Measurements from ENCODE around the gene SRSF1.
A peak's percentile ranks its signal among the peaks of the same experiment; 100 is the strongest.
"Not testable (repeated sequence)": the region's sequence is repeated elsewhere in the genome, so short reads cannot be mapped to it uniquely, and the experiment has no call there.

SRSF1 gene
- total RNA-seq: 47.7 to 107 (median 70.4) reads per million in 4 donors

DNA sequence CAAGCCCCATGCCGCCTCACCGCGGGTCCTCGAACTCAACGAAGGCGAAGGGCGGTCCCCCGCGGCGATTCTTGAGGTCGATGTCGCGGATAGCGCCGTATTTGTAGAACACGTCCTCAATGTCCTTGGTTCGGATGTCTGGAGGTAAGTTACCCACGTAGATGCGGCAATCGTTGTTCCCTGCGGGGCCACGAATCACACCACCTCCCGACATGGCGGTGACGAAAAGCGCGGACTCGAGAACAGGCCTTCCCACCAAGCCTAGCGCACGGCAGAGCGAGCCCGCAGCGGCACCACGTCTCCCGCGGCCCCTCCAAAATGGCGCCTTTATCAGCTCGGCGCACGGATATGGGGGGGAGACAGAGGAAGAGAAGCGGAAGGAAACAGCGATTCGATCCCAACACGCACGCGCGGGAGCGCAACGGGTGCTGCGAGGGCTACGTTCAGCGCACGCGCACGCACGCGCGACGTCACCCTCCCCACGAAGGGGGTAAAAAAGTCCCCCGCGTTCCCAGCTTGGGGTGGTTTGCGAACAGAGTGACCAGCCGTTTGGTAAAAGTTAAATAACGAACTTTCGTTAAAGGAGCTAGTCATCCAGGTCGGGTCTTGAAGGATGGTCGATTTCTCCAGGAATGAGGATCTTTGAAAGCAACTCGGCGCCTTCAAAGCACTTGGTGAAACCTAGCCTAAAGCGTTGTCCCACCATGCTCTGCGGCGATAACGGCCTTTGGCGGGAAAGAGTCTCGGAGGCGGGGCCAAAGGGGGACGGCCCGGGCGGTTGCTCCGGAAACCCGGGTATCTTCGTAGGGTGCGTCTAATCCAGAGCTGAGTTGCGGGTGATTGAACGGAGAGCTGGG, at the start of gene SRSF1:
SRSF1 (minus strand) TSS at position 323 of the 857 bp plus-strand sequence; CDS start at position 214, 109 bp downstream.
- DNase-seq: peak; percentile 95 to 99 (median 97)

GRCh38 chr17:58056476-58056875, 49.4 kb upstream of the SRSF1 start:
- no peak for DNase-seq

GRCh38 chr17:58054641-58055040, 47.6 kb upstream of the SRSF1 start:
- no peak for DNase-seq

GRCh38 chr17:58052945-58053715, 46.1 kb upstream of the SRSF1 start:
- DNase-seq: no peak

- no peak for DNase-seq
Measured at GRCh38 chr17:58052407-58052806, 45.4 kb upstream of the SRSF1 start.

GRCh38 chr17:58051468-58051867, 44.4 kb upstream of the SRSF1 start:
- DNase-seq: no peak

GRCh38 chr17:58050966-58051365, 43.9 kb upstream of the SRSF1 start:
- no peak for DNase-seq

GRCh38 chr17:58049533-58049932, 42.5 kb upstream of the SRSF1 start:
- no peak for DNase-seq

DNA sequence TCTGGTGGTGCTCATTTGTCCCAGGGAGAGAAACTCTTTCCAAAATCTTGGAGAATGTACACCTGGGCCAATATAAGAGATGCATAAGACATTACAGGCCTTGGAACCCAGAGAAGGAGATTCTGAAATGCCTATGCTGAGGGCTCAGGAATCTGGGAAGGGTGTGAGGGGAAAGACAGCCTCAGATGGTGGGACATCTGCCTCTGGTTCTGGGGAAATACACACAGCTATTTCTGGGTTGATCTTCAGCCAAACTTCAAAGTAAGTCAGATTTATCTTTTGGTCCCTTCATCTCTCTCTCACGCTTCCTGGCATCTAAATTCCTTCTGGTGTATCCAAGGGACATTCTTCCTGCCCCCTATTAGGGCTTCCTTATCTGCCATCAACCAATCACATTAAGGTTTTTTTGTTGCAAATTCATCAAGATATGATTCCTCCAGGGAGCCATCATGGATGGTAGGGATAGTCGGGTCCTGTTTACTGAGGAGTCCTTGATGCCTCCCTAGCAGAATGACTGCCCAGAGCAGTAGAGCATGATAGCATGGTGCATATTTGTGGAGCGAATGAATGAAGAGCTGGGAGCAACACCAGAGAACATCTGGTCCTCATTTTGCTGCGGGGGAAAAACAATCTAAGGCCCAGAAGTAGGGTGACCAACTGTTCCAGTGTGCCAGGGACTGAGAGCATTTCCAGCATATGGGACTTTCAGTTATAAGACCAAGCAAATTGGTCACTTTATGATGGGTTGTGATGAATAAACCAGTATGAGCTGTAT, 40.5 kb upstream of the SRSF1 start:
- DNase-seq: no peak

GRCh38 chr17:58046239-58047094, 39.4 kb upstream of the SRSF1 start:
- no peak for DNase-seq

DNA sequence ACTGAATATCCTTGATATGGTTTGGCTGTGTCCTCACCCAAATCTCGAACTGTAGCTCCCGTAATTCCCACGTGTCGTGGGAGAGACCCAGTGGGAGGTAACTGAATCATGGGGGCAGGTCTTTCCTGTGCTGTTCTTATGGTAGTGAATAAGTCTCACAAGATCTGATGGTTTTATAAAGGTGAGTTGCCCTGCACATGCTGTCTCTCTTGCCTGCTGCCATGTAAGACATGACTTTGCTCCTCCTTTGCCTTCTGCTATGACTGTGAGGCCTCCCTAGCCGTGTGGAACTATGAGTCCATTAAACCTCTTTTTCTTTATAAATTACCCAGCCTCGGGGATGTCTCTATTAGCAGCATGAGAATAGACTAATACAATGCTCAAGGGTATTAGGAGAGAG, 37.2 kb upstream of the SRSF1 start:
- not testable (repeated sequence) for DNase-seq

- no peak for DNase-seq
Measured at GRCh38 chr17:58043221-58044181, 36.5 kb upstream of the SRSF1 start.

DNA sequence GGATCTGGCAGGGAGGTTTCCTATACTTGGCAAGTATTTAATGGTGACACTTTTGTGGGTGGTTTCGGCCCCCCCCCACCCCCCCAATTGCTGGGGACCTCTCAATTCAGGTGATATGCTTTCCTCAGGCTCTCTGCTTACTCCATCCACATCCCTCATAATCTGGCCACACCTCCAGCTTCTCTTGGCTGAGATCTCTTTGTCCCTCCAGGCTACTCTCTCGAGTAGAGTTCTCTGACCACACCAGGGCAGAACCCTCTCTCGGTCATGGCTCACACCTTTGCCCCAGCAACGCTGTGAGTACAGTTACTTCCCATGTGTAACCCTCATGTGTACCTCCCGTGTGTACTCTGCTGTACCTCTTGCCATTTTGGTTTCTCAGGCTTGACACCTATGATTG, 34.1 kb upstream of the SRSF1 start:
- DNase-seq: no peak

GRCh38 chr17:58040386-58040785, 33.3 kb upstream of the SRSF1 start:
- DNase-seq: no peak

DNA sequence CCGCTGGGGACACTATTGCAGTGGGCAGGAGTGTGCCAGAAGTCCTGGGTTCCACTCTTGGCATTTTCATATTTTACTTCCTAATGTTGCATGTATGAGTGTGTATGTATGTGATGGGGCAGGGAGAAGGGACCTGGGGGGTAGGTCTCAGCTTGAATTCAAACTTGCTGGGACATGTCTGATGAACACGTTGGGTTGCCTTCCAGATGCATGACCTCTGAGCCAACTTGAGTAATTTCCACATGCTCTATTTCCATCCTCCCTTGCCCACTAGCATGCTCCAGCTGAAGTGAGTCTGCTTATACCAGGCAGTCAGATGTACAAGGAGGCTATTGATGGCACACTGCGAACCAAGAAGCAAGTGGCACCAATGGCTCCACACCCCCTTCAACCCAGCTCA, 32.9 kb upstream of the SRSF1 start:
- no peak for DNase-seq

DNA sequence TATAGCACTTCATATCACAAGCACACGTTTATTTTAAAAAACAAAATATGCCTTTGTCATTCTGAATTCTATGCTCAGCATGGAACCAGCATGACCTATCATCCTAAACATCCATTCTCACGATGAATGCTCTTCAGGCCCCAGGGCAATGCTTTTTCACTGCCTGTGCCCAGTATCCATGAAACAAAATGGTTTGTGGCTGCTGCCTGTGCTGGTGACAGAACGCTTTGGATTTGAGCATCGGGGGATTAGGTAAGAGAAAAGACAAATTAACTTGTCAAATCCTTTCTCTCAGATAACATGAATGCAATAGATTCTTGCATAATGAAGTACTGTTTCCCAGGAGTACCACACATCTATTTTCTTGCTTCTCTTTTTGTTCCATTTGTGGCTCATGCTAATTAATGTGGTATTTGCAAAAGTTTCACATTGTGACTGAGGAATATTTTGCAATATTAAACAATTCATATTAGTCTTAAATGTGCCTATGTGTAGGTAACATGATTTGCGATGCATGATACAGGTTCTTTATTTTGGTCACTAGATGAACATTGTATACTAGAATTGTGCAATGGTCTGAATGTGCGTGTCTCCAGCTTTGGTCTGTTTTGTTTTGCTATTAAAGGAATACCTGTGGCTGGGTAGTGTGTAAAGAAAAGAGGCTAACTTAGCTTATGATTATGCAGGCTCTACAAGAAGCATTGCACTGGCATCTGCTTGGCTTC, 25.8 kb upstream of the SRSF1 start:
- no peak for DNase-seq

GRCh38 chr17:58028578-58028977, 21.5 kb upstream of the SRSF1 start:
- DNase-seq: no peak

- no peak for DNase-seq
Measured at GRCh38 chr17:58020401-58020800, 13.4 kb upstream of the SRSF1 start.

DNA sequence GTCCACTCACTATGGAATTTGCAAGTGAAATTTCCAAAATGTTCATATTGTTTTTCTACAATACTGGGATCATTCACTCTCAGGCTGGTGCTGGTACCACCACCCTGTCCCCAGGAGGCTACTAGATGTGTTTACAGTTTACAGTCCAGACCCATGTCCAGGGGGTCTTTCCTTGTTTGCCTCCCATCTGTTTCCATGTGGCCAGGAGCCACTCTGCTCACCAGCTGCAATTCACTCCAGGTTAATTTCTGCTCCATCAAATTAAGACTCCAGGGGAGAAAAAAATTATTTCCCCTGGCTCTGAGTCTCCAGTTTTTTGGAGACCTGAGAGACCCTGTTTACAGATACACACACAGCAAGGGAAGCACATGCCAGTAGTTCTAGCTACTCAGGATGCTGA, 12.5 kb upstream of the SRSF1 start:
- DNase-seq: no peak

GRCh38 chr17:58019039-58019438, 12.0 kb upstream of the SRSF1 start:
- DNase-seq: no peak
